ENCODE data around the gene TPSG1. TPM values are rescaled to one million over a fixed set of nuclear protein-coding genes. Genes with fewer than 3 reads are reported as not detected.

The TPSG1 gene
- total RNA-seq, 1 donor from 2014 or later, result not detected

- Mint-ChIP-seq H3K4me3 (no peak overlapping the region), H3K4me1 (peaks cover 12% of the 10 kb centered on the region), H3K36me3 (ENCODE audit: low read depth) (no peaks in the 10 kb centered on the region), H3K27ac (ENCODE audit: unreplicated experiment) (no peak overlapping the region), H3K27me3 (ENCODE audit: low read depth) (no peaks in the 10 kb centered on the region), H3K9me3 (no peaks in the 10 kb centered on the region)
- TF ChIP-seq, protein P1, sequence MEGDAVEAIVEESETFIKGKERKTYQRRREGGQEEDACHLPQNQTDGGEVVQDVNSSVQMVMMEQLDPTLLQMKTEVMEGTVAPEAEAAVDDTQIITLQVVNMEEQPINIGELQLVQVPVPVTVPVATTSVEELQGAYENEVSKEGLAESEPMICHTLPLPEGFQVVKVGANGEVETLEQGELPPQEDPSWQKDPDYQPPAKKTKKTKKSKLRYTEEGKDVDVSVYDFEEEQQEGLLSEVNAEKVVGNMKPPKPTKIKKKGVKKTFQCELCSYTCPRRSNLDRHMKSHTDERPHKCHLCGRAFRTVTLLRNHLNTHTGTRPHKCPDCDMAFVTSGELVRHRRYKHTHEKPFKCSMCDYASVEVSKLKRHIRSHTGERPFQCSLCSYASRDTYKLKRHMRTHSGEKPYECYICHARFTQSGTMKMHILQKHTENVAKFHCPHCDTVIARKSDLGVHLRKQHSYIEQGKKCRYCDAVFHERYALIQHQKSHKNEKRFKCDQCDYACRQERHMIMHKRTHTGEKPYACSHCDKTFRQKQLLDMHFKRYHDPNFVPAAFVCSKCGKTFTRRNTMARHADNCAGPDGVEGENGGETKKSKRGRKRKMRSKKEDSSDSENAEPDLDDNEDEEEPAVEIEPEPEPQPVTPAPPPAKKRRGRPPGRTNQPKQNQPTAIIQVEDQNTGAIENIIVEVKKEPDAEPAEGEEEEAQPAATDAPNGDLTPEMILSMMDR (conservative IDR thresholded peaks at IDR 0.05), result no peak
- no peak for DNase-seq (ENCODE audit: low read depth, low spot score)
Measured at GRCh38 chr16:1197237-1197866, 27.7 kb downstream of the TPSG1 start.

DNA sequence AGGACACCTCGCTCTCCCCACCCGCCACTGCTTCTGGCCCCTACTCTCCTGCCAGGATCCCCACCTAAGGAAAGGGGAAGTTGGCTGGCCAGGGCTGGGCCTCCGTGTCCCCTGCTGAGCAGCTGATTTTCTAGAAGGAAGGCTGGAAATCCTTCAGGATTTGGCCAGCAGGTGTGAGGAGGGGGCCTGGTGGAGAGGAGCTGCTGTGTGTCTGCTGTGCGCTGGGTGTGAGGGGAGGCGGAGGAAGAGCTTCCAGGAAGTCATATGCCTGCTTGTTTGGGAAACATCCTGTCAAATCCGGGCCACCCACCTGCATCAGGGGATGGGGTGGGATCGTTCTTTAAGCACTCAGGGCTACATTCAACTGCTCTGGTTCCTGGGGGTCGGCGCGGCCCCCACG lies 28.6 kb downstream of the TPSG1 start:
- Mint-ChIP-seq H3K27ac (ENCODE audit: unreplicated experiment) (no peak overlapping the region), H3K4me1 (peaks cover 12% of the 10 kb centered on the region), H3K27me3 (ENCODE audit: low read depth) (no peaks in the 10 kb centered on the region), H3K4me3 (no peak overlapping the region), H3K9me3 (no peaks in the 10 kb centered on the region), H3K36me3 (ENCODE audit: low read depth) (no peaks in the 10 kb centered on the region)
- TF ChIP-seq, protein P1 (conservative IDR thresholded peaks at IDR 0.05), result no peak
- DNase-seq (ENCODE audit: low read depth, low spot score), result no peak

GRCh38 chr16:1195393-1195666 lies 29.7 kb downstream of the TPSG1 start:
- Mint-ChIP-seq H3K9me3 (no peaks in the 10 kb centered on the region), H3K36me3 (ENCODE audit: low read depth) (no peaks in the 10 kb centered on the region), H3K27me3 (ENCODE audit: low read depth) (no peaks in the 10 kb centered on the region), H3K4me3 (no peak overlapping the region), H3K27ac (ENCODE audit: unreplicated experiment) (no peak overlapping the region), H3K4me1 (peaks cover 12% of the 10 kb centered on the region)
- TF ChIP-seq, protein P1 (conservative IDR thresholded peaks at IDR 0.05), result no peak
- no peak for DNase-seq (ENCODE audit: low read depth, low spot score)

DNA sequence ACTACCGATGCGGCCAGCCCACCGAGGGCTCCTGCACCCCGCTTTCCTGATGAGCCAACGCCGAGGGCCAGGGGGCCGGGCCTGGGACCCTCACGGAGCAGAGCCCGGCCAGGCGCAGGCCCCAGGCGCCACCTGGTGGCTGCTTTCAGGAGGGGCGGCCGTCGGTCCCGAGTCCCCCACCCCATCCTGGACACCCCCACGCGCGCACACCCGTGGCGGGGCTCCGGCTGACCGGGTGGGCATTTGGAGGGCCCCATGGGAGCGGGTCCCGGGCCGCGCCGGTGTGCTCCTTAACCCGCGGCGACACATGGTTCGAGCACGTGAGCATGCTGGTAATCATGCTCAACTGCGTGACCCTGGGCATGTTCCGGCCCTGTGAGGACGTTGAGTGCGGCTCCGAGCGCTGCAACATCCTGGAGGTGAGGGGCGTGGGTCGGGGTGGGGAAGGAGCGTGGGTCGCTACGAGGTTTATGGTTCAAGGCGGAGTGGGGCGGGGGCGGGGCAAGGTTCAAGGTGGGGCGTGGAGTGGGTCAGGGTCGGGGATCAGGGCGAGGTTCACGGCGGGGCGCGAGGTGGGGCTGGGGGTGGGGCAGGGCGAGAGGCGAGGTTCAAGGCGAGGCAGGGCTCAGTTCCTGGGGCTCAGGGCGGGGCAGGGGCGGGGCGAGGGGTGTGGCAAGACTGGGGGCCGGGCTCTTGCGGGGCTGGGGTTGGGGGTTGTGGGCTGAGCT lies 30.2 kb downstream of the TPSG1 start:
- no peak overlapping the region for H3K27ac Mint-ChIP-seq (ENCODE audit: unreplicated experiment)
- H3K27me3 Mint-ChIP-seq (ENCODE audit: low read depth), result no peaks in the 10 kb centered on the region
- TF ChIP-seq, protein P1 (conservative IDR thresholded peaks at IDR 0.05), result peak; percentile 81
- no peaks in the 10 kb centered on the region for H3K36me3 Mint-ChIP-seq (ENCODE audit: low read depth)
- H3K9me3 Mint-ChIP-seq, result no peaks in the 10 kb centered on the region
- DNase-seq (ENCODE audit: low read depth, low spot score), result peak; percentile 52
- H3K4me3 Mint-ChIP-seq, result no peak overlapping the region
- H3K4me1 Mint-ChIP-seq, result peaks cover 10% of the 10 kb centered on the region

DNA sequence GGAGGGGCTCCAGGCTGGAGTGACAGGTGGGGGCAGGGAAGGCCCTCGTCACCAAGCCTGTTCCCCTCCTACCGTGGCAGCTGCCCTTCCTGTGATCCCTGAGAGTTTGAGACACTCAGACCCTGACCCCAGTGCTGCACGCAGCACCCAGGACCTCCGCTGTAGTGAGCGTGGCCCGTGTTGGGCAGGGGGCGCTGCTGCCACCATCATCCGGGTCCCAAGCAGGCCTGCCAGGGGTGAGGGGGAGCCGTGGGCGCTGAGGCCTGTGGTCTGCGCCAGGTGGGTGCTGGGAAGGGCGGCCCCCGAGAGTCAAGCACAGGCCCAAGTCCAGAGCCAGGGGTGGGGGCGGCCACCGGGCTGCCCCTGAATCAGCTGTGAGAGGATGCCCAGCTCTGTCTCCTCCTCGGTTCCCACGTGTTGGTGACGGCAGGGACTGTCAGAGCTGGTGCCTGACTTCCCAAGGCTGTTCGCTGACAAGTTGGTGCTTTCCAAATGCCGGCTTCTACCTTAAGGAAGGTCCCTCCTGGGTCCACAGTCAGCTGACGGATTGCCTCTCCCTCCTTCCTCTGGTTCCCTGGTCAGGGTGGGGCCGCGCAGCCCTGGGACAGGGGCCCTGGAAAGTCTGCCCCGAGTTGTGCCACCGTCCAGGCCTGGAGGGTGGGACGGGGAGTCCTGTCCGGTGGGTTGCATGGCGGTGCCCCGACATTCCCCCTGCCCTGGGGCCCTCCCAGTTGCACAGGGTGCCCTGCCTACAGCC lies 31.1 kb downstream of the TPSG1 start:
- no peaks in the 10 kb centered on the region for H3K27me3 Mint-ChIP-seq (ENCODE audit: low read depth)
- H3K4me3 Mint-ChIP-seq, result no peak overlapping the region
- DNase-seq (ENCODE audit: low read depth, low spot score), result no peak
- no peak overlapping the region for H3K27ac Mint-ChIP-seq (ENCODE audit: unreplicated experiment)
- peaks cover 7% of the 10 kb centered on the region for H3K4me1 Mint-ChIP-seq
- TF ChIP-seq, protein P1 (conservative IDR thresholded peaks at IDR 0.05), result no peak
- H3K36me3 Mint-ChIP-seq (ENCODE audit: low read depth), result no peaks in the 10 kb centered on the region
- H3K9me3 Mint-ChIP-seq, result no peaks in the 10 kb centered on the region
